PC-9 (cell line): ENCODE measurements around the gene ODAD4. TPM values are rescaled to one million over a fixed set of nuclear protein-coding genes. Genes with fewer than 3 reads are reported as not detected.

Experiments
- BruUV-seq: library from RNA; stranded (reverse); fragments of 400-500 nt; replicated peaks from 2 replicates; lab custom pipeline; 2021; lab: Mats Ljungman, UMichigan
- CTCF ChIA-PET: fragments of 300-600 bp; sonication (Branson Sonifier 250); formaldehyde crosslinking; loops from one replicate; lab custom pipeline; 2022; ENCODE audit warnings: antibody characterized with exemption; lab: Charles Lee
- POLR2A ChIA-PET: fragments of 300-600 bp; sonication (Branson Sonifier 250); formaldehyde crosslinking; loops from one replicate; lab custom pipeline; 2022; ENCODE audit warnings: antibody characterized with exemption; ENCODE audit not compliant: unreplicated experiment; lab: Charles Lee
- DNase-seq, 2 experiments: peaks; one replicate each; pipeline versions ENCODE4 v3.0.0 to v3.0.0-alpha.2; 2015 to 2022; ENCODE audit warnings: mixed read lengths in 1 of 2
- H2AFZ ChIP-seq: fragments of 200-600 bp; sonication (generic); 2 replicates; pipeline ENCODE4 v1.8.1; 2017; ENCODE audit warnings: antibody characterized with exemption
- H3F3A ChIP-seq: fragments of 200-600 bp; sonication (generic); 2 replicates; pipeline ENCODE4 v1.8.1; 2017; ENCODE audit warnings: antibody characterized with exemption, mild to moderate bottlenecking, low read depth; ENCODE audit not compliant: insufficient read depth
- H3K27ac ChIP-seq: fragments of 200-600 bp; sonication (generic); 2 replicates; pipeline ENCODE4 v1.6.1; 2016; ENCODE audit warnings: mixed run types
- H3K27me3 ChIP-seq: fragments of 200-600 bp; sonication (generic); 2 replicates; pipeline ENCODE4 v1.6.1; 2016; ENCODE audit warnings: low read depth, mixed run types; ENCODE audit not compliant: insufficient read depth
- H3K36me3 ChIP-seq: fragments of 200-600 bp; sonication (generic); 2 replicates; pipeline ENCODE4 v1.6.1; 2016; ENCODE audit warnings: low read depth, mixed run types
- H3K4me1 ChIP-seq: fragments of 200-600 bp; sonication (generic); replicated peaks from 2 replicates; pipeline ENCODE4 v1.6.1; 2016; ENCODE audit warnings: mixed run types; ENCODE audit not compliant: insufficient read depth
- H3K4me2 ChIP-seq: fragments of 200-600 bp; sonication (generic); 2 replicates; pipeline ENCODE4 v1.6.1; 2017; ENCODE audit warnings: mixed run types
- H3K4me3 ChIP-seq: fragments of 200-600 bp; sonication (generic); 2 replicates; pipeline ENCODE4 v1.6.1; 2016; ENCODE audit warnings: mixed run types
- H3K79me2 ChIP-seq: fragments of 200-600 bp; sonication (generic); 2 replicates; pipeline ENCODE4 v1.6.1; 2017; ENCODE audit warnings: low read depth, mixed run types
- H3K9me2 ChIP-seq: fragments of 200-600 bp; sonication (generic); 2 replicates; pipeline ENCODE4 v1.8.1; 2017; ENCODE audit warnings: mild to moderate bottlenecking; ENCODE audit not compliant: insufficient read depth
- H3K9me3 ChIP-seq: fragments of 200-600 bp; sonication (generic); 2 replicates; pipeline ENCODE4 v1.8.1; 2016; ENCODE audit warnings: low read depth; ENCODE audit not compliant: insufficient read depth
- H4K20me1 ChIP-seq: fragments of 200-600 bp; sonication (generic); 2 replicates; pipeline ENCODE4 v1.8.1; 2017; ENCODE audit not compliant: insufficient read depth
- CTCF ChIP-seq: fragments of 200-600 bp; sonication (generic); conservative IDR thresholded peaks from 2 replicates; pipeline ENCODE4 v1.6.1; 2017; ENCODE audit warnings: mixed run types, antibody characterized with exemption, mild to moderate bottlenecking, moderate library complexity
- EZH2 ChIP-seq: fragments of 200-600 bp; sonication (generic); IDR thresholded peaks from 2 replicates; pipeline ENCODE4 v1.8.0; 2017; ENCODE audit warnings: antibody characterized with exemption, low read depth
- intact Hi-C: fragments of 100-400 bp; cut with micrococcal nuclease; formaldehyde crosslinking; loops from one replicate; pipeline ENCODE4 v1.10.0; 2022; ENCODE audit not compliant: unreplicated experiment
- total RNA-seq: library from RNA; stranded (reverse); gene quantifications from 2 replicates; pipeline ENCODE4 v1.2.3, GENCODE V29; 2021

The ODAD4 gene
- total RNA-seq, 1 experiment from 2014 or later = 4.0 TPM

- no peaks in the 10 kb centered on the region for H3K9me2 ChIP-seq
- H2AFZ ChIP-seq = no peak overlapping the region
- no peaks in the 10 kb centered on the region for H3K9me3 ChIP-seq
- no peaks in the 10 kb centered on the region for H3K79me2 ChIP-seq
- intact Hi-C loops = no loop called here
- no peak overlapping the region for H3K27ac ChIP-seq
- H3K4me1 ChIP-seq = no peaks in the 10 kb centered on the region
- no peaks in the 10 kb centered on the region for H3K27me3 ChIP-seq
- no peak overlapping the region for H3K4me2 ChIP-seq
- no peak for TF ChIP-seq EZH2
- no peak for TF ChIP-seq CTCF
- CTCF ChIA-PET = interaction anchor here (0.5 kb wide), 1 partner anchor 10 kb away, joined by 4 read pairs; no protein-coding TSS in a partner anchor
- BruUV-seq = no TSS peak
- POLR2A ChIA-PET = no interaction called here
- no peak for DNase-seq
- no peaks in the 10 kb centered on the region for H3K36me3 ChIP-seq
- H4K20me1 ChIP-seq = no peaks in the 10 kb centered on the region
- H3K4me3 ChIP-seq = no peak overlapping the region
- 0 out of 2 replicates have a peak, but pooled peaks cover 3% of the 10 kb centered on the region for H3F3A ChIP-seq
These were observed 12.4 kb downstream of the ODAD4 start for GRCh38 chr17:41942626-41943373.

- BruUV-seq = no TSS peak
- H4K20me1 ChIP-seq = no peaks in the 10 kb centered on the region
- ChIA-PET CTCF (interaction anchor here (0.5 kb wide), 1 partner anchor 11 kb away, joined by 4 read pairs; no protein-coding TSS in a partner anchor), POLR2A (no interaction called here)
- H3F3A ChIP-seq = 0 out of 2 replicates have a peak, but pooled peaks cover 3% of the 10 kb centered on the region
- H3K79me2 ChIP-seq = no peaks in the 10 kb centered on the region
- H3K4me2 ChIP-seq = no peak overlapping the region
- H3K9me3 ChIP-seq = no peaks in the 10 kb centered on the region
- no peaks in the 10 kb centered on the region for H3K36me3 ChIP-seq
- DNase-seq = no peak
- no peak for TF ChIP-seq EZH2
- no peak for TF ChIP-seq CTCF
- no peaks in the 10 kb centered on the region for H3K4me1 ChIP-seq
- H3K9me2 ChIP-seq = no peaks in the 10 kb centered on the region
- intact Hi-C loops = no loop called here
- H3K27ac ChIP-seq = no peak overlapping the region
- H3K4me3 ChIP-seq = no peak overlapping the region
- H2AFZ ChIP-seq = no peak overlapping the region
- H3K27me3 ChIP-seq = no peaks in the 10 kb centered on the region
These were observed 13.1 kb downstream of the ODAD4 start for GRCh38 chr17:41943492-41943891.

DNA sequence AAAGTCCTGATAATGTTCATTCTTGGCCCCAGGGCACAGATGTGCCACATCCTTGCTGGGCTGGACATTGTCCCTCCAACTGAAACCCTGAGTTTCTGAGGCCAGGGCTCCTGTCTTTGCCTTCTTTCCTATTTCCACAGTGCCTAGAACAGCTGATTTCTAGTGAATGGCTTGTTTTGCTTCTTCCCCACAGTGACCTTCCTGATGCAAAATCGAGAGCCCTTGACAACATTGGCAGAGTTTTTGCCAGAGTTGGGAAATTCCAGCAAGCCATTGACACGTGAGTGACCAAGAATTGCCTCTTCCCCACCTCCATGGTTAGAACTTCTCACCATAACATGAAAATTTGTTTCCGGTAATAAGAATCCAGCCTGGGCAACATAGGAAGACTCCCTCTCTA is 14.5 kb downstream of the ODAD4 start:
- Histone ChIP-seq H3K9me2 (no peaks in the 10 kb centered on the region), H3K4me2 (no peak overlapping the region), H3F3A (0 out of 2 replicates have a peak, but pooled peaks cover 3% of the 10 kb centered on the region), H4K20me1 (no peaks in the 10 kb centered on the region), H3K27me3 (no peaks in the 10 kb centered on the region), H3K9me3 (no peaks in the 10 kb centered on the region), H3K79me2 (no peaks in the 10 kb centered on the region), H3K36me3 (no peaks in the 10 kb centered on the region), H2AFZ (no peak overlapping the region), H3K4me1 (no peaks in the 10 kb centered on the region), H3K4me3 (no peak overlapping the region), H3K27ac (no peak overlapping the region)
- CTCF ChIA-PET = no interaction called here
- TF ChIP-seq EZH2 (no peak), CTCF (no peak)
- POLR2A ChIA-PET = no interaction called here
- intact Hi-C loops = no loop called here
- no TSS peak for BruUV-seq
- no peak for DNase-seq
